Measurements from ENCODE around the gene H2BK1.

Gene H2BK1

DNA sequence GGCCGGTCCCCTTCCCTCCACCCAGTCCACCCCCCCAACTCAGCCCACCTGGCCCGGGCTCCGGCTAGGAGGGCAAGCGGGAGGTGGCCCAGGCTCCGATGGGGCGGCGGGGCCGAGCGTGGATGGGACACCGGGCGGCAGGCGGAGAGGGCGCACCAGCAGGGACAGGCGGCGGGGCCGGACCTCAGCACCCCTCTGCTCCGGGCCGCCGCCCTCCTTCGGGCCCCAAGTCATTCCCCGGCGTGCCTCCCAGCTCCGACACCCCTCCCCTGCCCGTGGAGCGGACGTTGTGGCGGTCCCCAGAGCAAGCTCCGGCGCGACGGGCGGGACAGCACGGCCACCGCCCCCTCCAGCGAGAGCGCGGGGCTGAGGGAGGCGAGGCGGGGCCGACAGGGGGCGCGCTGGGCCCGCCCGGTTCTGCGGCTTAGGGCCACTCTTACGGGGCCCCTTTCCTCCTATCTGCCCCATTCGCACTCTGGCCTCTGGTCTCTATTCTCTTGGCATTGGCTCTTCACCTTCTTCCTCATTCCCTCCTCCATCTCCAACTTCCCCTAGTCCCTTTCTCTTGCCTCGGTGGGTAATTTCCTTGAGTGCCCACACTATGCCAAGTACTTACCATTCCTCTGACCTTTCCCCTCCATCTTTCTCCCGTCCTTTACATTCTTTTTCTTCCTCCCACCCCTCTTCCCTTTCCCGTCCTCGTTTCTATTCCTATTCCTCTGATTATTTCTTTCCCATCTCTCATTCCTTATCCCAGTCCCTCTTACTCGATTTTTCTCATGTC is 42.1 kb downstream of the H2BK1 start:
- in situ Hi-C loops (cut with MboI; ENCODE audit: low pct_unique_long_range_greater_than_20kb, low sequenced_read_pairs): no loop called here
- DNase-seq: peak; percentile 81

DNA sequence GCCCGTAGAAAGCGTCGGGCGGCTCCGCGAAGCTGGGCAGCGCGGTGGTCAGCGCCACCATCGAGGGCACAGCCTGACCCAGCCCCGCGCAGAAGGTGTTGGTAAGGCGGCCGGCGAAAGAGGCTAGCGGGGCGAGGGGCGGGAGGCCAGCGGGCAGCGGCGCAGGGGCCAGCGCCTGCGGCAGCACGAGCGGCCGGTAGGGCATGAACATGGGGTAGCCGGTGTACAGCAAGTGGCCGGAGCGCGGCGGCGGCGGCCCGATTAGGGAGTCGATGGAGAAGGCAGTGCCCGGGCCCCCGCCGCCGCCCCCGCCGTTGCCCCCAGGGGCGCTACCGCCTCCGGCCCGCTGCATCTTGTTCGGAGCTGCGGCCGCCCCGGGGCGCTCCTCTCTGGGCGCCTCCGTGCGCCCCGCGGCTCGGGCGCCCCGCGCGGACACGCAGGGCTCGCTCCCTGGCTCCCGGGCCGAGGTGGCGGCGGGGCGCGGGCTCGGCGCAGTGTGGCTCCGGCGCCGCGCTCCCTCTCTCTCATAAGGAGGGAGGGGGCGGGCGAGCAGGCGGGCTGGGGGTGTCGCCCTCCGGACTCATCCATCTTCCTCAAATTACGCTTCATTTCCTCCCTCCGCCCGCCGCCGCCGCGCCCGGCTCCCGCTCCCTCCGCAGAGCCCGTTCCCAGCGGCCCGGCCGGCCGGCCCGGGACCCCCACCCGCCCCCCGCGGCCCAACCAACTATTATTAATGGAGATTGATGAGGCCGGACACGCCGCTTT is 42.9 kb downstream of the H2BK1 start, which contains the start of gene GBX1:
Gene GBX1, minus strand, starts transcription at position 498 of the 765 bp plus-strand sequence. Its CDS starts 146 bp downstream, at position 352.
- no peak for DNase-seq
- in situ Hi-C loops (cut with MboI; ENCODE audit: low pct_unique_long_range_greater_than_20kb, low sequenced_read_pairs): no loop called here

DNA sequence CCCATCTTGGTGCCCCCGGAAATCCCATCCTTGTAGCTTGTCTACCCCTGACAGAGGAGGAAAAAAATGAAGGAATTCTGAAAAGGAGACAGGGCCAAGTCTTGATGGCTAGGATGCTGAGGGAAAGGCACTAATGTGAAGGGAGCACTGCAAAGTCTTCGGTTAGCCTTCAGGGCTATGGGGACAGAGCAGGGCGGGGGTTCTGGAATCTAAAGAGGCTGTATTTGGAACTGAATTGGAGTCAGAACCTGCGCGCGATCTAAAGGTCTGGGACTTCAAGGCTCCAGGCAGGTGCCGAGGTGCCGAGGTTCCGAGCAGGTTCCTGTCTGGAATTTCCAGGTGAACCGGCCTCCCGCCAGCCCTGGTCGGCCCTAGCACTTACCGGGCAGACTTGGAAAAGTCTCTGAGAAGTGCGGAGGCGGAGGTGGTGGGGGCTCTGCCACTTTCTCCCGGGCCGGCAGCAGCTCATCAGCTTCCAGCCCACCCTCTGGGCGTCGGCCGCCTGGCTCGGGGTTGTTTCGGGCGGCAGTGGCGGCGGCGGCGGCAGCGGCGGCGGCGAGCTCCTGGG is 43.6 kb downstream of the H2BK1 start:
- in situ Hi-C loops (cut with MboI; ENCODE audit: low pct_unique_long_range_greater_than_20kb, low sequenced_read_pairs): no loop called here

DNA sequence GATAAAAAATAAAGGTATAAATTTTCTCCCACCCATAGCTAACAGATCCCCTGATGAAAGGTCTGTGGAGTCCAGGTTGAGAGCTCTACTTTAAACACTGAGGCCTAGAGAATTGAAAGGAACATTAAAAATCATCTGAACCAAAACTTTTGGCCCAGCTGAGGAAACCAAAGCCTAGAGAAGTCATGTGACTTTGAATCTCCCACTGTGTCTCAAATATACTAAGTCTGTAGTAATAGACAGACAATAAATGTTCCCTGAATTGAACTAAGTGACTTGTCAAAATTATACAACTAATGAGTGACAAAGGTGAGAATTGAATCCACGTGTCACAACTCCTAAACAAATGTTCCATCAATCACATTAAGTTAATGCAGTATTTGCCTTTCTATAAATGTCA is 48.5 kb downstream of the H2BK1 start:
- in situ Hi-C loops (cut with MboI; ENCODE audit: low pct_unique_long_range_greater_than_20kb, low sequenced_read_pairs): no loop called here
- no peak for DNase-seq

More for the DNA sequence above, 43.6 kb downstream of the H2BK1 start:
- DNase-seq: no peak
